Measurements from ENCODE around the gene ZNF223. TPM values are rescaled to one million over a fixed set of nuclear protein-coding genes. Genes with fewer than 3 reads are reported as not detected.

The ZNF223 gene
- total and polyA plus RNA-seq, 9 of the 15 experiments (the other 6 are each of a cell fraction or from before 2014, with no cell fraction given) = 0.21 to 1.8 (median 0.71) TPM

GRCh38 chr19:44025217-44025936 is 26.5 kb upstream of the ZNF223 start, which contains the start of gene ZNF222 (continued):
- TF ChIP-seq PREB (CRISPR knock-in tag; IDR thresholded peaks at IDR 0.05) (no peak), TFE3 (CRISPR knock-in tag; IDR thresholded peaks at IDR 0.05) (no peak), PCBP1 (IDR thresholded peaks at IDR 0.05; ENCODE audit: low read depth, low read length, poor library complexity, severe bottlenecking) (no peak), BHLHE40 (IDR thresholded peaks at IDR 0.05; ENCODE audit: low read length) (peak; percentile 33; the same call in 1 of the 2 replicates), HBP1 (CRISPR knock-in tag; IDR thresholded peaks at IDR 0.05) (no peak), HMGN3 (IDR thresholded peaks at IDR 0.05; ENCODE audit: borderline replicate concordance, extremely low read depth, insufficient read length, low read depth, low read length) (no peak), NELFE (IDR thresholded peaks at IDR 0.05; ENCODE audit: insufficient read depth, insufficient read length) (no peak), THAP7 (CRISPR knock-in tag; IDR thresholded peaks at IDR 0.05) (no peak), BCL6 (CRISPR knock-in tag; IDR thresholded peaks at IDR 0.05) (no peak), ZNF121 (CRISPR knock-in tag; conservative IDR thresholded peaks at IDR 0.05) (no peak), EP400 (IDR thresholded peaks at IDR 0.05) (peak; percentile 43), HNRNPK (IDR thresholded peaks at IDR 0.05; ENCODE audit: low read depth, low read length, poor library complexity, severe bottlenecking) (no peak), SMAD2 (IDR thresholded peaks at IDR 0.05; ENCODE audit: low read depth, low read length) (no peak), NEUROD1 (IDR thresholded peaks at IDR 0.05; ENCODE audit: borderline replicate concordance, low read depth, low read length, partially characterized antibody) (no peak), ZNF224 (CRISPR knock-in tag; IDR thresholded peaks at IDR 0.05) (no peak), ZNF232 (CRISPR knock-in tag; IDR thresholded peaks at IDR 0.05) (no peak), NKRF (IDR thresholded peaks at IDR 0.05; ENCODE audit: borderline replicate concordance) (peak; percentile 36; the same call in 1 of the 2 replicates), MTA1 (IDR thresholded peaks at IDR 0.05; ENCODE audit: borderline replicate concordance) (peak; percentile 94), XRCC4 (IDR thresholded peaks at IDR 0.05; ENCODE audit: extremely low read depth, insufficient read depth, insufficient read length) (no peak)
